GM19395 (cell line): ENCODE data around the gene COL11A1.
"Not testable (repeated sequence)": the region's sequence is repeated elsewhere in the genome, so short reads cannot be mapped to it uniquely, and the experiment has no call there.

ENCODE experiments used
- ATAC-seq: cut with Tn5 transposase; IDR thresholded peaks from one replicate; pipeline ENCODE4 v1.9.1; 2021; ENCODE audit warnings: mild to moderate bottlenecking, moderate library complexity; ENCODE audit not compliant: unreplicated experiment

The COL11A1 gene

GRCh38 chr1:103084181-103084580, 24.1 kb downstream of the COL11A1 start:
- no peak for ATAC-seq

- ATAC-seq = no peak
Observed at GRCh38 chr1:103075316-103076000, 32.9 kb downstream of the COL11A1 start.

GRCh38 chr1:103074224-103074623, 34.1 kb downstream of the COL11A1 start:
- no peak for ATAC-seq

GRCh38 chr1:103069201-103069600, 39.1 kb downstream of the COL11A1 start:
- ATAC-seq = no peak

GRCh38 chr1:103063921-103064320, 44.4 kb downstream of the COL11A1 start:
- no peak for ATAC-seq

GRCh38 chr1:103058391-103058790, 49.9 kb downstream of the COL11A1 start:
- no peak for ATAC-seq

GRCh38 chr1:103056423-103056822, 51.9 kb downstream of the COL11A1 start:
- no peak for ATAC-seq

GRCh38 chr1:103028110-103028509, 80.2 kb downstream of the COL11A1 start:
- ATAC-seq = not testable (repeated sequence)

GRCh38 chr1:103025858-103026409, 82.4 kb downstream of the COL11A1 start:
- ATAC-seq = no peak

GRCh38 chr1:103024051-103024450, 84.3 kb downstream of the COL11A1 start:
- ATAC-seq = no peak

GRCh38 chr1:103002005-103002404, 106.3 kb downstream of the COL11A1 start:
- ATAC-seq = no peak

- ATAC-seq = no peak
Observed at GRCh38 chr1:102978874-102979273, 129.4 kb downstream of the COL11A1 start.

GRCh38 chr1:102977292-102977691, 131.0 kb downstream of the COL11A1 start:
- ATAC-seq = no peak

GRCh38 chr1:102970496-102971078, 137.7 kb downstream of the COL11A1 start:
- ATAC-seq = peak; percentile 77

GRCh38 chr1:102967786-102968185, 140.5 kb downstream of the COL11A1 start:
- no peak for ATAC-seq

- ATAC-seq = no peak
Observed at GRCh38 chr1:102961549-102961948, 146.8 kb downstream of the COL11A1 start.

GRCh38 chr1:102954576-102954975, 153.7 kb downstream of the COL11A1 start:
- no peak for ATAC-seq

- ATAC-seq = no peak
Observed at GRCh38 chr1:102952400-102952799, 155.9 kb downstream of the COL11A1 start.

- ATAC-seq = no peak
Observed at GRCh38 chr1:102942324-102942723, 166.0 kb downstream of the COL11A1 start.

- ATAC-seq = no peak
Observed at GRCh38 chr1:102941366-102941947, 166.9 kb downstream of the COL11A1 start.

- ATAC-seq = no peak
Observed at GRCh38 chr1:102937401-102937800, 170.9 kb downstream of the COL11A1 start.

GRCh38 chr1:102933362-102933761, 175.0 kb downstream of the COL11A1 start:
- not testable (repeated sequence) for ATAC-seq
